GM12864 (cell line): Measurements from ENCODE around the gene COL19A1.

ENCODE experiments used
- DNase-seq: peaks from one replicate; pipeline ENCODE4 v3.0.0-alpha.2; 2011; ENCODE audit warnings: low read depth
- H3K4me3 ChIP-seq: 2 replicates; pipeline ENCODE4 v1.5.1; 2011; ENCODE audit warnings: mild to moderate bottlenecking, low read depth, low read length, control low read depth
- CTCF ChIP-seq: IDR thresholded peaks from 2 replicates; pipeline ENCODE4 v1.5.1; 2011; ENCODE audit warnings: low read depth, mild to moderate bottlenecking, moderate library complexity, low read length, control low read depth, inconsistent platforms; ENCODE audit errors: missing control alignments

Gene COL19A1

DNA sequence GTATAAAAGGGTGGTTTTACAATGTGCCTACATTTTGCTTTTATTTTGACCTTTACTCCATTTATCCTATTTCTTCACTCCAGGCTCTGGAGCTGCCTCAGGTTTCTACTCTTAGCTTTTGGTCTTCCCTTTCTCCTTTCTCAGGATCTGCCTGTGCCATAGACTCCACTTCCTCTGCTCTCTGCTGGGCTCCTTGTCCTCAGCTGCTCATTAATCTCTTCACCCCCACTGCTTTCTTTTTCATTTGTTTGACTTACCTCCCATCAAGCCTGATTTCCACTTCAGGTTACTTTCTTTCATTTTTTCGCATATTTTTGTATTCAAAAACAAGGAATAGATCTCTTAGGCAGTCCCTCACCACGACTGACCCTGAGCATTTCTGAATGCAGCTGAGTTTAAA is 106.8 kb downstream of the COL19A1 start:
- TF ChIP-seq CTCF, result no peak
- no peak overlapping the region for H3K4me3 ChIP-seq
- no peak for DNase-seq

GRCh38 chr6:69973763-69974162 is 107.4 kb downstream of the COL19A1 start:
- no peak for DNase-seq
- no peak for TF ChIP-seq CTCF

GRCh38 chr6:69974193-69974592 is 107.8 kb downstream of the COL19A1 start:
- no peak for TF ChIP-seq CTCF
- no peak overlapping the region for H3K4me3 ChIP-seq
- no peak for DNase-seq

More at GRCh38 chr6:69973763-69974162, 107.4 kb downstream of the COL19A1 start:
- no peak overlapping the region for H3K4me3 ChIP-seq

- no peak for TF ChIP-seq CTCF
- no peak for DNase-seq
- no peak overlapping the region for H3K4me3 ChIP-seq
Measured at GRCh38 chr6:69976591-69977090, 110.3 kb downstream of the COL19A1 start.

DNA sequence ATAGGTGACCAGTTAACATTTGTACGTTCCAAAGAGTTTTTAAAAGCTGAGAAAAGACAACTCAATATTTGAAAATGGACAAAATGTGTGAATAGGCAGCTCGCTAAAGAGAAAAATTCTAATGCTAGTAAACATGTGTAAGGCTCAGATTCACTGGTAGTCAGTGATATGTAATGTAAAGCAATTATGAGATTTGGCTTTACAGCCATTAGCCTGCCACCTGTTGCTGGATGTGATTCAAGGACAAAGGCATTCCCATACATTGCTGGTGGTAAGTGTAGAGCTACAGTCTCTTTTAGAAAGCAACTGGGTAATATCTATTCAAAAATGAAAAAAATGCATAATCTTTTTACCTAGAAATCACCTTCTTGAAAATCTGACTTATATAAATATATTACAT is 114.3 kb downstream of the COL19A1 start:
- TF ChIP-seq CTCF, result no peak
- no peak for DNase-seq

GRCh38 chr6:69984506-69984905 is 118.2 kb downstream of the COL19A1 start:
- DNase-seq, result no peak
- TF ChIP-seq CTCF, result no peak
- no peak overlapping the region for H3K4me3 ChIP-seq

More for the DNA sequence above, 114.3 kb downstream of the COL19A1 start:
- H3K4me3 ChIP-seq, result no peak overlapping the region

- peak; percentile 3 for DNase-seq
- TF ChIP-seq CTCF, result no peak
- no peak overlapping the region for H3K4me3 ChIP-seq
Measured at GRCh38 chr6:69985180-69985579, 118.8 kb downstream of the COL19A1 start.
